Measurements from ENCODE around the gene PEX5L.

DNA sequence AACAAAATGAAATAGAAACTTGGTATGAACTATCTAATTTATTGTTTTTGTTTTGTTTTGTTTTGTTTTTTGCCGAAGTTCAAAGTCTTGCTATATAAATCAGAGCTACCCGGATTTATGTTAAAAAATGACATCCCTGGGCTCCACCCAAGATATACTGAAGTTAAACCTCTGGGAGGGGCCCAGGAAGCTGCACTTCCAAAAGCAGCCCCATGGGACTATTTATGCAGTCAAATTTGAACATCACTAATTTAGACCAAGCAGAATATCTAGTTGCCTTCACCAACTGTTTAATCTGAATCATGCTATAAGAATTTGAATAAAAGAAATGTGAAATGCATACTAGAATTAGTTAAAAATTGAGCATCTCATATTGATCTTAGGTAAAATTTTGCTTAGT lies 32.2 kb downstream of the PEX5L start:
- TF ChIP-seq POLR2AphosphoS5 (IDR thresholded peaks at IDR 0.05; ENCODE audit: low read depth, low read length) (no peak), FOXP2 (optimal IDR thresholded peaks at IDR 0.05; ENCODE audit: borderline replicate concordance, extremely low read depth, extremely low read length, insufficient read depth) (no peak)
- TF ChIP-seq, protein P1, sequence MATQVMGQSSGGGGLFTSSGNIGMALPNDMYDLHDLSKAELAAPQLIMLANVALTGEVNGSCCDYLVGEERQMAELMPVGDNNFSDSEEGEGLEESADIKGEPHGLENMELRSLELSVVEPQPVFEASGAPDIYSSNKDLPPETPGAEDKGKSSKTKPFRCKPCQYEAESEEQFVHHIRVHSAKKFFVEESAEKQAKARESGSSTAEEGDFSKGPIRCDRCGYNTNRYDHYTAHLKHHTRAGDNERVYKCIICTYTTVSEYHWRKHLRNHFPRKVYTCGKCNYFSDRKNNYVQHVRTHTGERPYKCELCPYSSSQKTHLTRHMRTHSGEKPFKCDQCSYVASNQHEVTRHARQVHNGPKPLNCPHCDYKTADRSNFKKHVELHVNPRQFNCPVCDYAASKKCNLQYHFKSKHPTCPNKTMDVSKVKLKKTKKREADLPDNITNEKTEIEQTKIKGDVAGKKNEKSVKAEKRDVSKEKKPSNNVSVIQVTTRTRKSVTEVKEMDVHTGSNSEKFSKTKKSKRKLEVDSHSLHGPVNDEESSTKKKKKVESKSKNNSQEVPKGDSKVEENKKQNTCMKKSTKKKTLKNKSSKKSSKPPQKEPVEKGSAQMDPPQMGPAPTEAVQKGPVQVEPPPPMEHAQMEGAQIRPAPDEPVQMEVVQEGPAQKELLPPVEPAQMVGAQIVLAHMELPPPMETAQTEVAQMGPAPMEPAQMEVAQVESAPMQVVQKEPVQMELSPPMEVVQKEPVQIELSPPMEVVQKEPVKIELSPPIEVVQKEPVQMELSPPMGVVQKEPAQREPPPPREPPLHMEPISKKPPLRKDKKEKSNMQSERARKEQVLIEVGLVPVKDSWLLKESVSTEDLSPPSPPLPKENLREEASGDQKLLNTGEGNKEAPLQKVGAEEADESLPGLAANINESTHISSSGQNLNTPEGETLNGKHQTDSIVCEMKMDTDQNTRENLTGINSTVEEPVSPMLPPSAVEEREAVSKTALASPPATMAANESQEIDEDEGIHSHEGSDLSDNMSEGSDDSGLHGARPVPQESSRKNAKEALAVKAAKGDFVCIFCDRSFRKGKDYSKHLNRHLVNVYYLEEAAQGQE (IDR thresholded peaks at IDR 0.05; ENCODE audit: insufficient read depth in 1 of 2, low read depth in 2 of 2, low read length in 2 of 2) = no peak

All from PFSK-1 (cell line).